H1 (cell line): ENCODE data around the gene ZNF804B. TPM values are rescaled to one million over a fixed set of nuclear protein-coding genes. Genes with fewer than 3 reads are reported as not detected.

Experiments
- CBX5 ChIP-seq: fragments of 300-800, 300-1000 bp; sonication (generic); IDR thresholded peaks from 2 replicates; pipeline ENCODE4 v1.7.1; 2016; ENCODE audit warnings: antibody characterized with exemption, low read length, low read depth
- JUN ChIP-seq: IDR thresholded peaks from 2 replicates; pipeline ENCODE4 v1.6.1; 2011; ENCODE audit warnings: low read depth, mild to moderate bottlenecking, improper control_type of control experiment, low read length
- KDM1A ChIP-seq: fragments of 200-600, 300-600 bp; sonication (generic); IDR thresholded peaks from 2 replicates; pipeline ENCODE4 v1.7.1; 2016; ENCODE audit warnings: mild to moderate bottlenecking, low read length, borderline replicate concordance
- polyA plus RNA-seq, 7 experiments: library from polyadenylated mRNA; depleted of rRNA in 3 of 7; stranded (reverse) in 5 of 7; unstranded in 2 of 7; fragments of >200 nt in 5 of 7; fragments of 200-250 nt in 2 of 7; gene quantifications; 1 replicate in 5 of 7; 2 replicates in 1 of 7; 4 replicates in 1 of 7; pipeline versions ENCODE4 v1.2.1 to v1.2.3, GENCODE V29; 2011 to 2013; ENCODE audit warnings: missing spikeins in 2 of 7, mixed read lengths in 2 of 7
- total RNA-seq: library from RNA; stranded (reverse); fragmentation: NEBNext Ultra II Directional; extraction: Animal tissue kit (Norgen Biotek cat#: 25700); gene quantifications from 2 replicates; pipeline ENCODE4 v1.2.1, GENCODE V29; 2021
- TF ChIP-seq, protein P1 (sequence below): fragments of 300-600 bp; sonication (generic); IDR thresholded peaks from 2 replicates; pipeline ENCODE4 v1.7.1; 2012; ENCODE audit warnings: low read length, moderate library complexity, mild to moderate bottlenecking, inconsistent platforms; ENCODE audit not compliant: insufficient replicate concordance

Gene ZNF804B
- total and polyA plus RNA-seq, 2 of the 8 experiments (the other 6 are each of a cell fraction or from before 2014, with no cell fraction given): not detected

DNA sequence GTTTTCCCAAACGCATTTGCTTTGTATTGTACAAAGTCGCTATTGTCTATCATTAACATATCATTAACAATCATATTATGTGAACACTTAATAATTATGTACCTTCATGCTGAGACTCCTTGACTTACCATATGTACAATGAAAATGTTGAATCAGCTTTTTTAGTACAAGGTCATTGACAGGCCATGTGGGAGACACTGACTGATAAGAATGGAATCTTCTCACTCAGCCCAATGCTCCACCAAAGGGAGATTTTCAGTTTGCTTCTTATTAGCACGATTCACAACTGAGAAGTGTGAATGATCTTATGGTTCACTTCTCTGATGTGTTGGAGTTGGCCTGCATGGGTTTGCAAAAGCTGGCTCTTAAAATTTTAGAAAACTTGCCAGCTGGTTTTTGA, 289.5 kb downstream of the ZNF804B start (continued):
- TF ChIP-seq, protein P1, sequence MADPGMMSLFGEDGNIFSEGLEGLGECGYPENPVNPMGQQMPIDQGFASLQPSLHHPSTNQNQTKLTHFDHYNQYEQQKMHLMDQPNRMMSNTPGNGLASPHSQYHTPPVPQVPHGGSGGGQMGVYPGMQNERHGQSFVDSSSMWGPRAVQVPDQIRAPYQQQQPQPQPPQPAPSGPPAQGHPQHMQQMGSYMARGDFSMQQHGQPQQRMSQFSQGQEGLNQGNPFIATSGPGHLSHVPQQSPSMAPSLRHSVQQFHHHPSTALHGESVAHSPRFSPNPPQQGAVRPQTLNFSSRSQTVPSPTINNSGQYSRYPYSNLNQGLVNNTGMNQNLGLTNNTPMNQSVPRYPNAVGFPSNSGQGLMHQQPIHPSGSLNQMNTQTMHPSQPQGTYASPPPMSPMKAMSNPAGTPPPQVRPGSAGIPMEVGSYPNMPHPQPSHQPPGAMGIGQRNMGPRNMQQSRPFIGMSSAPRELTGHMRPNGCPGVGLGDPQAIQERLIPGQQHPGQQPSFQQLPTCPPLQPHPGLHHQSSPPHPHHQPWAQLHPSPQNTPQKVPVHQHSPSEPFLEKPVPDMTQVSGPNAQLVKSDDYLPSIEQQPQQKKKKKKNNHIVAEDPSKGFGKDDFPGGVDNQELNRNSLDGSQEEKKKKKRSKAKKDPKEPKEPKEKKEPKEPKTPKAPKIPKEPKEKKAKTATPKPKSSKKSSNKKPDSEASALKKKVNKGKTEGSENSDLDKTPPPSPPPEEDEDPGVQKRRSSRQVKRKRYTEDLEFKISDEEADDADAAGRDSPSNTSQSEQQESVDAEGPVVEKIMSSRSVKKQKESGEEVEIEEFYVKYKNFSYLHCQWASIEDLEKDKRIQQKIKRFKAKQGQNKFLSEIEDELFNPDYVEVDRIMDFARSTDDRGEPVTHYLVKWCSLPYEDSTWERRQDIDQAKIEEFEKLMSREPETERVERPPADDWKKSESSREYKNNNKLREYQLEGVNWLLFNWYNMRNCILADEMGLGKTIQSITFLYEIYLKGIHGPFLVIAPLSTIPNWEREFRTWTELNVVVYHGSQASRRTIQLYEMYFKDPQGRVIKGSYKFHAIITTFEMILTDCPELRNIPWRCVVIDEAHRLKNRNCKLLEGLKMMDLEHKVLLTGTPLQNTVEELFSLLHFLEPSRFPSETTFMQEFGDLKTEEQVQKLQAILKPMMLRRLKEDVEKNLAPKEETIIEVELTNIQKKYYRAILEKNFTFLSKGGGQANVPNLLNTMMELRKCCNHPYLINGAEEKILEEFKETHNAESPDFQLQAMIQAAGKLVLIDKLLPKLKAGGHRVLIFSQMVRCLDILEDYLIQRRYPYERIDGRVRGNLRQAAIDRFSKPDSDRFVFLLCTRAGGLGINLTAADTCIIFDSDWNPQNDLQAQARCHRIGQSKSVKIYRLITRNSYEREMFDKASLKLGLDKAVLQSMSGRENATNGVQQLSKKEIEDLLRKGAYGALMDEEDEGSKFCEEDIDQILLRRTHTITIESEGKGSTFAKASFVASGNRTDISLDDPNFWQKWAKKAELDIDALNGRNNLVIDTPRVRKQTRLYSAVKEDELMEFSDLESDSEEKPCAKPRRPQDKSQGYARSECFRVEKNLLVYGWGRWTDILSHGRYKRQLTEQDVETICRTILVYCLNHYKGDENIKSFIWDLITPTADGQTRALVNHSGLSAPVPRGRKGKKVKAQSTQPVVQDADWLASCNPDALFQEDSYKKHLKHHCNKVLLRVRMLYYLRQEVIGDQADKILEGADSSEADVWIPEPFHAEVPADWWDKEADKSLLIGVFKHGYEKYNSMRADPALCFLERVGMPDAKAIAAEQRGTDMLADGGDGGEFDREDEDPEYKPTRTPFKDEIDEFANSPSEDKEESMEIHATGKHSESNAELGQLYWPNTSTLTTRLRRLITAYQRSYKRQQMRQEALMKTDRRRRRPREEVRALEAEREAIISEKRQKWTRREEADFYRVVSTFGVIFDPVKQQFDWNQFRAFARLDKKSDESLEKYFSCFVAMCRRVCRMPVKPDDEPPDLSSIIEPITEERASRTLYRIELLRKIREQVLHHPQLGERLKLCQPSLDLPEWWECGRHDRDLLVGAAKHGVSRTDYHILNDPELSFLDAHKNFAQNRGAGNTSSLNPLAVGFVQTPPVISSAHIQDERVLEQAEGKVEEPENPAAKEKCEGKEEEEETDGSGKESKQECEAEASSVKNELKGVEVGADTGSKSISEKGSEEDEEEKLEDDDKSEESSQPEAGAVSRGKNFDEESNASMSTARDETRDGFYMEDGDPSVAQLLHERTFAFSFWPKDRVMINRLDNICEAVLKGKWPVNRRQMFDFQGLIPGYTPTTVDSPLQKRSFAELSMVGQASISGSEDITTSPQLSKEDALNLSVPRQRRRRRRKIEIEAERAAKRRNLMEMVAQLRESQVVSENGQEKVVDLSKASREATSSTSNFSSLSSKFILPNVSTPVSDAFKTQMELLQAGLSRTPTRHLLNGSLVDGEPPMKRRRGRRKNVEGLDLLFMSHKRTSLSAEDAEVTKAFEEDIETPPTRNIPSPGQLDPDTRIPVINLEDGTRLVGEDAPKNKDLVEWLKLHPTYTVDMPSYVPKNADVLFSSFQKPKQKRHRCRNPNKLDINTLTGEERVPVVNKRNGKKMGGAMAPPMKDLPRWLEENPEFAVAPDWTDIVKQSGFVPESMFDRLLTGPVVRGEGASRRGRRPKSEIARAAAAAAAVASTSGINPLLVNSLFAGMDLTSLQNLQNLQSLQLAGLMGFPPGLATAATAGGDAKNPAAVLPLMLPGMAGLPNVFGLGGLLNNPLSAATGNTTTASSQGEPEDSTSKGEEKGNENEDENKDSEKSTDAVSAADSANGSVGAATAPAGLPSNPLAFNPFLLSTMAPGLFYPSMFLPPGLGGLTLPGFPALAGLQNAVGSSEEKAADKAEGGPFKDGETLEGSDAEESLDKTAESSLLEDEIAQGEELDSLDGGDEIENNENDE: no peak
- no peak for TF ChIP-seq JUN
- no peak for TF ChIP-seq CBX5
- no peak for TF ChIP-seq KDM1A
